Measurements from ENCODE around the gene RAD51B.

The RAD51B gene

DNA sequence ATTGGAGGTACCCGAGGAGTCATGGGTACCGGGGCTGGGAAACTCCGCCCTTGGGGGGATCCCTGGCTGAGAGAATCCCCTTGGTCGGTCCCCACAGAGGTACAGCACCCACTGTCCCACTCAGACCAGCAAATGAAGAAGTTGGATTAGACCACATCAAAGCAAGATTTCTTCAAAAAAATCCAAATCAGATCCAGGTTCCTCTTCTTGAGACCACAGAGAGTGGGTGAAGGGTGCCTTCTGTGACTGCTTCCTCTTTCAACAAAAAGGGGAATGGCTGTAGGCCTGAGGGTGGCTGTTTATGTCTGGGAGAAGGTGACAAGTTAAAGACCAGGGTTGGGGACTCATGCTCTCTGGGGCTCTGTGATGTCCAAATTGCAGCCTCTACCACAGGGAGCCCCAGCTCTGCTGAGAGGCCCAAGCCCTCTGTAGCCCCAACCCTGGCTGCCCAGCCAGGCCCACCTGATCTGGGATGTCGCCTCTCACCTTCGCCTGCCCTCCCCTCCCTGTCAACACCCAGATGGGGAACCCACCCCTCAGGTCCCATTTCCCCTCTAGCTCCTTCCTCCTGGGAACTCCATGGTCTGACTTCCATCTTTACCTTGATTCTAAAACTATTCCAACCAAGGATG, 922.4 kb downstream of the RAD51B start:
- H3K4me2 ChIP-seq (ENCODE audit: low read length) = no peak overlapping the region
- no peaks in the 10 kb centered on the region for H3K27me3 ChIP-seq (ENCODE audit: control insufficient read depth, insufficient read depth, low read length)
- no peak overlapping the region for H3K9ac ChIP-seq
- TF ChIP-seq, protein P1, sequence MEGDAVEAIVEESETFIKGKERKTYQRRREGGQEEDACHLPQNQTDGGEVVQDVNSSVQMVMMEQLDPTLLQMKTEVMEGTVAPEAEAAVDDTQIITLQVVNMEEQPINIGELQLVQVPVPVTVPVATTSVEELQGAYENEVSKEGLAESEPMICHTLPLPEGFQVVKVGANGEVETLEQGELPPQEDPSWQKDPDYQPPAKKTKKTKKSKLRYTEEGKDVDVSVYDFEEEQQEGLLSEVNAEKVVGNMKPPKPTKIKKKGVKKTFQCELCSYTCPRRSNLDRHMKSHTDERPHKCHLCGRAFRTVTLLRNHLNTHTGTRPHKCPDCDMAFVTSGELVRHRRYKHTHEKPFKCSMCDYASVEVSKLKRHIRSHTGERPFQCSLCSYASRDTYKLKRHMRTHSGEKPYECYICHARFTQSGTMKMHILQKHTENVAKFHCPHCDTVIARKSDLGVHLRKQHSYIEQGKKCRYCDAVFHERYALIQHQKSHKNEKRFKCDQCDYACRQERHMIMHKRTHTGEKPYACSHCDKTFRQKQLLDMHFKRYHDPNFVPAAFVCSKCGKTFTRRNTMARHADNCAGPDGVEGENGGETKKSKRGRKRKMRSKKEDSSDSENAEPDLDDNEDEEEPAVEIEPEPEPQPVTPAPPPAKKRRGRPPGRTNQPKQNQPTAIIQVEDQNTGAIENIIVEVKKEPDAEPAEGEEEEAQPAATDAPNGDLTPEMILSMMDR (IDR thresholded peaks at IDR 0.05) = no peak
- H3K27ac ChIP-seq = no peak overlapping the region
- no peaks in the 10 kb centered on the region for H3K9me3 ChIP-seq (ENCODE audit: control insufficient read depth, low read length)
- H2AFZ ChIP-seq = no peak overlapping the region
- H3K36me3 ChIP-seq (ENCODE audit: control insufficient read depth, insufficient read depth, low read length) = no peaks in the 10 kb centered on the region
- H3K79me2 ChIP-seq = no peaks in the 10 kb centered on the region
- H3K4me3 ChIP-seq (ENCODE audit: low read depth, low read length) = no peak overlapping the region
- H3K4me1 ChIP-seq = peaks cover under 1% of the 10 kb centered on the region

DNA sequence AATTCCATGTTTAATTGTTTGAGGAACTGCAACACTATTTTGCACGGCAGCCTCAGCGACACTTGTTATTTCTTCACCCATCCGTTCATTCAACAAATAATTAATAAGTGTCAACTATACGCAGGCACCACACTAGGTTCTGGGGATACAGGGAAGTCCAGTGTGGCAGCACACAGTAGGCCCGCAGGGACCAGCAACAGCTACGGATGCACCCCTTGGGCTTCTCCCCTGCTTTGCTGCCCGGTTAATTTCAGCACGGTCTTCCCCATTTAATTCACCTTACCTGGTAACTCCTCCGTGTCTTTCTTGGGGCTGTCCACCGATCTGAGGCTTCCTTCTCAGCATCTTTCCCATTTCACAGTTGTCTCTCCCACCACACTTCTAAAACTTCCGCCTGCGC, 925.0 kb downstream of the RAD51B start:
- no peaks in the 10 kb centered on the region for H3K79me2 ChIP-seq
- H3K4me2 ChIP-seq (ENCODE audit: low read length) = no peak overlapping the region
- no peaks in the 10 kb centered on the region for H3K9me3 ChIP-seq (ENCODE audit: control insufficient read depth, low read length)
- no peaks in the 10 kb centered on the region for H3K27me3 ChIP-seq (ENCODE audit: control insufficient read depth, insufficient read depth, low read length)
- H3K27ac ChIP-seq = no peak overlapping the region
- TF ChIP-seq, protein P1 (IDR thresholded peaks at IDR 0.05) = no peak
- no peak overlapping the region for H2AFZ ChIP-seq
- peaks cover 3% of the 10 kb centered on the region for H3K4me1 ChIP-seq
- no peak overlapping the region for H3K9ac ChIP-seq
- H3K36me3 ChIP-seq (ENCODE audit: control insufficient read depth, insufficient read depth, low read length) = no peaks in the 10 kb centered on the region
- H3K4me3 ChIP-seq (ENCODE audit: low read depth, low read length) = no peak overlapping the region

DNA sequence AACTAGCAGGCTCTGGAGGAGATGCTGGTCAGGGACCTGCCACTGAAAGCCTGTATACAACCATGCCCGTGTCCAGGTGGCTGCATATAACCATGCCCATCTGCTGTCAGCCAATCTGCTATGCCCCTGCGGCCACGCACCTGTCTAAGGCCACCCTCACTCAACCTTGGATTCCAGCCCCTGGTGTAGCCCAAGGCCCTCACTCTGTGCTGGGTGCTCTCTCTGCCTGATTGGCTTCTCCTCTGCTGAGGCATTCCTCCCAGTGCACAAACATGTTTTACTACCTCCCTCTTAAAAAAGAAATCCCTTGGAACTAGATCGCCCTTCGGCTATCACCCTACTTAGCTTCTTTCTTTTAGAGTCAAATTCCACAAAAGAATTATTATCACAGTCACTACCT, 927.8 kb downstream of the RAD51B start:
- peak overlapping the region; percentile 8 for H2AFZ ChIP-seq
- no peak overlapping the region for H3K4me2 ChIP-seq (ENCODE audit: low read length)
- H3K9ac ChIP-seq = no peak overlapping the region
- peaks cover 3% of the 10 kb centered on the region for H3K4me1 ChIP-seq
- no peak overlapping the region for H3K27ac ChIP-seq
- H3K79me2 ChIP-seq = no peaks in the 10 kb centered on the region
- H3K36me3 ChIP-seq (ENCODE audit: control insufficient read depth, insufficient read depth, low read length) = no peaks in the 10 kb centered on the region
- no peaks in the 10 kb centered on the region for H3K27me3 ChIP-seq (ENCODE audit: control insufficient read depth, insufficient read depth, low read length)
- no peak overlapping the region for H3K4me3 ChIP-seq (ENCODE audit: low read depth, low read length)
- no peaks in the 10 kb centered on the region for H3K9me3 ChIP-seq (ENCODE audit: control insufficient read depth, low read length)
- TF ChIP-seq, protein P1 (IDR thresholded peaks at IDR 0.05) = no peak

DNA sequence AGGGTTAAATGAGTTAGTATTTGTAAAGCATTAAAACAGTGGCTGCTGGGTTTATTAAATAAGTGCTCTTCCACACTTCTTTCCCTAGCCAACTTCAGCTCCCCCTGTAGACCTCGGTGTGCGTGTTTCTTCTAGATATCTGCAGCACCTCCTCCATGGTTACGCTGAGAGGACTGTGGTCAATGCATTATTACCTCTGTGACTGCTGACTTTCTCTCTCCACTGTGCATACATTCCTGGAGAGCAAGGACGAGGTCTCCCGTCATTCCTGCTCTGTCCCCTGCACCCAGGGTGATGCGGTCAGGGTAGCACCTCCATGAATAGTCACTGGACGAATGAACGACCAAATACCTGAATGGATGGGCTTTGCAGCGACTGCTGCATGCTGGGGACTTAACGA, 928.7 kb downstream of the RAD51B start:
- Histone ChIP-seq H3K27me3 (ENCODE audit: control insufficient read depth, insufficient read depth, low read length) (no peaks in the 10 kb centered on the region), H3K4me2 (ENCODE audit: low read length) (no peak overlapping the region), H3K79me2 (no peaks in the 10 kb centered on the region), H3K27ac (no peak overlapping the region), H3K4me1 (peaks cover 3% of the 10 kb centered on the region), H3K36me3 (ENCODE audit: control insufficient read depth, insufficient read depth, low read length) (no peaks in the 10 kb centered on the region), H3K9me3 (ENCODE audit: control insufficient read depth, low read length) (no peaks in the 10 kb centered on the region), H3K4me3 (ENCODE audit: low read depth, low read length) (no peak overlapping the region), H2AFZ (no peak overlapping the region), H3K9ac (no peak overlapping the region)
- TF ChIP-seq, protein P1 (IDR thresholded peaks at IDR 0.05) = no peak

DNA sequence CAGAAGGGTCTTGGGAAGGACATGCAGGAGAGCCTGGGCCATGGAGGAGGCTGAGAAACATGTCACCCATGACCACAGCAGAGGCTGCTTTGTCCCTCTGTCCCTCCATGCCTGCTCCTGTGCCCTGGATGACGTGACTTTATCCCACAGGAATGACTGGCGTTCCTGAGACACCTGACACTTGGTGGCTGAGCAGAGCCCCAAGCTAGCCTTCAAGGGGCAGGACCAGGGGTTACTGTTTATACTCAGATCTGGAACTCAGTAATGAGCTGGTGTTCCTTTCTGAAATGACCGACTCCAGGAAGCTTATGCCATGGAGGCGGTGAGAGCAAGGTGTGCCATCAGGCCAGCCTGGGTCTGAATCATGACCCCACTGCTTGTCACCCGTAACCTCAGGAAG, 929.1 kb downstream of the RAD51B start:
- H3K27ac ChIP-seq = no peak overlapping the region
- TF ChIP-seq, protein P1 (IDR thresholded peaks at IDR 0.05) = no peak
- no peak overlapping the region for H3K4me2 ChIP-seq (ENCODE audit: low read length)
- H3K9me3 ChIP-seq (ENCODE audit: control insufficient read depth, low read length) = no peaks in the 10 kb centered on the region
- no peaks in the 10 kb centered on the region for H3K36me3 ChIP-seq (ENCODE audit: control insufficient read depth, insufficient read depth, low read length)
- H3K27me3 ChIP-seq (ENCODE audit: control insufficient read depth, insufficient read depth, low read length) = no peaks in the 10 kb centered on the region
- H2AFZ ChIP-seq = no peak overlapping the region
- H3K4me1 ChIP-seq = peaks cover 3% of the 10 kb centered on the region
- no peak overlapping the region for H3K4me3 ChIP-seq (ENCODE audit: low read depth, low read length)
- no peak overlapping the region for H3K9ac ChIP-seq
- H3K79me2 ChIP-seq = no peaks in the 10 kb centered on the region

Data from parathyroid adenoma (tissue), 2 donors.